NCI-H146 treated with DMSO at 0.1 percent for 48 hours (cell line): ENCODE data around the gene TOR1A.

Experiments used
- DNase-seq: peaks from one replicate; lab custom pipeline; 2025; ENCODE audit not compliant: unreplicated experiment; lab: John Stamatoyannopoulos, UW

The TOR1A gene, protein sequence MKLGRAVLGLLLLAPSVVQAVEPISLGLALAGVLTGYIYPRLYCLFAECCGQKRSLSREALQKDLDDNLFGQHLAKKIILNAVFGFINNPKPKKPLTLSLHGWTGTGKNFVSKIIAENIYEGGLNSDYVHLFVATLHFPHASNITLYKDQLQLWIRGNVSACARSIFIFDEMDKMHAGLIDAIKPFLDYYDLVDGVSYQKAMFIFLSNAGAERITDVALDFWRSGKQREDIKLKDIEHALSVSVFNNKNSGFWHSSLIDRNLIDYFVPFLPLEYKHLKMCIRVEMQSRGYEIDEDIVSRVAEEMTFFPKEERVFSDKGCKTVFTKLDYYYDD

DNA sequence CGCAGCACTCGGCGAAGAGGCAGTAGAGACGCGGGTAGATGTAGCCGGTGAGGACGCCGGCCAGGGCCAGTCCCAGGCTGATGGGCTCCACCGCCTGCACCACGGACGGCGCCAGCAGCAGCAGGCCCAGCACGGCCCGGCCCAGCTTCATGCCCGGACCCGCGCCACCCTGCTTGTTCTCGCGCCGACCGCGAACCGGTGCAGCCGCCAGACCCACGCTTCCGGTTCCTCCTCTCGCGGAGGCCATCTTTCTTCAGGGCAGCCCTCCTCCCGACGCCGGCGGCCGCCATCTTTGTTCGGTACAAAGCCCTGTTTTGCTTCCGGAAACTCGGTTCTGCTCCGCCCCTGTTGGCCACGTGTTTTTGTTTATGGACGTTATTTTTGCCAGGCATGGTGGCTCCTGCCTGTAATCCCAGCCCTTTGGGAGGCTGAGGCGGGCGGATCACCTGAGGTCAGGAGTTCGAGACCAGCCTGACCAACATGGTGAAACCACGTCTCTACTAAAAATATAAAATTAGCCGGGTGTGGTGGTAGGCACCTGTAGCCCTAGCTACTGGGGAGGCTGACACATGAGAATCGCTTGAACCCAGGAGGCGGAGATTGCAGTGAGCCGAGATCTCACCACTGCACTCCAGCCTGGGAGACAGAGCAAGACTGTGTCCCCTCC lies at the start of gene TOR1A:
Gene TOR1A, minus strand, starts transcription at position 202 of the 667 bp plus-strand sequence. Its CDS starts 51 bp downstream, at position 151.
- DNase-seq, result peak; percentile 80

DNA sequence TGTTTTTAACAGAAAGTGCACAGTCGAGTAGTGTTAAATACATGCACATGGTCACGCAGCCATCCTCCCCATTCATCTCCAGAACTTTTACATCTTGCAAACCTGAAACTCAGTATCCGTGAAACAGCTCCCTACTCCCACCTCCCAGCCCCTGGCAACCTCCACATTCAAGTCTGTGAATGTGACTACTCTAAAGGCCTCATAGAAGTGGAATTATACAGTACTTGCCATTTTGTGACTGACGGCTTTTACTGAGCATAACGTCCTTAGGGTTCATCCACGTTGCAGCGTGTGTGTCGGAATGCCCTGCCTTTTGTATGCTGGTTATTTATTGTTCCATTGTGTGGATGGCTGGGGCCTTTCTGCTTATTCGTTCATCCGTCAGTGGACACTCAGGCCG lies 47.1 kb upstream of the TOR1A start:
- DNase-seq, result no peak

DNA sequence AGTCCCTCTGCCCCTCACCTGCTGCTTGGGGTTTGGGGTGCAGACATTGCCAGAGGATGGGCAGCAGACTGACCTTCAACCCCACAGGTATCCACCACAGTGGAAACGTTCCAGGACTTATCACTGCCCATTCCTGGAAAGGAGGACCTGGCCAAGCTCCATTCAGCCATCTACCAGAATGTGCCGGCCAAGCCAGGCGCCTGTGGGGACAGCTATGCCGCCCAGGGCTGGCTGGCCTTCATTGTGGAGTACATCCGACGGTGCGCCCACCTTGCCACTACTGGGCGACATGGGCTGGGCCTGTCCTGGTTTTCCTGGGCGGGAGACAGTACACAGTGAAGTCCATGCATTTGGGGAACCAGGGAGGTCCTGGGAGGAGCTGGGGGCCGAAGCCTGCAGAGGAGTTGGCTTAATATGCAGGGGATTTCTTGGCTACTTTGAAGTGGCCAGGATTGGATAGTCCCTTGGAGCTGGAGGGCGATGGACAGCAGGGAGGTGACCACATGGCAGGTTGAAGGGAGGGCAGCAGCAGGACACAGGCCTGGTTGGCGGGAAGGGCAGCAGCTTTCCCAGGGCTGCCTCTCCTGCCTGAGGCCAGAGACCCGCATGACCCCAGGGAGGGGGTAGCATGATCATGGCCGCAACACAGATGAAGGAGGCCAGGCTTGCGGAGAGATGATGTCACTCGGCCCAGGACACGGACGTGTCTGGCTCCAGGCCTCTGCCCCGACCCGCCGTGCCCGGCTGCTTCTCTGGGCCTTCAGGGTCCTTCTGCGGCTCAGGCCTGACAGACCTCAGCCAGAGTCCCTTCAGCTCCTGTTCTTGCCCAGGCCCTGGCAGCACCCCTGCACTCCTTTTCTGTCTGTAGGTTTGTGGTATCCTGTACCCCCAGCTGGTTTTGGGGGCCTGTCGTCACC lies 45.9 kb upstream of the TOR1A start:
- DNase-seq, result no peak

DNA sequence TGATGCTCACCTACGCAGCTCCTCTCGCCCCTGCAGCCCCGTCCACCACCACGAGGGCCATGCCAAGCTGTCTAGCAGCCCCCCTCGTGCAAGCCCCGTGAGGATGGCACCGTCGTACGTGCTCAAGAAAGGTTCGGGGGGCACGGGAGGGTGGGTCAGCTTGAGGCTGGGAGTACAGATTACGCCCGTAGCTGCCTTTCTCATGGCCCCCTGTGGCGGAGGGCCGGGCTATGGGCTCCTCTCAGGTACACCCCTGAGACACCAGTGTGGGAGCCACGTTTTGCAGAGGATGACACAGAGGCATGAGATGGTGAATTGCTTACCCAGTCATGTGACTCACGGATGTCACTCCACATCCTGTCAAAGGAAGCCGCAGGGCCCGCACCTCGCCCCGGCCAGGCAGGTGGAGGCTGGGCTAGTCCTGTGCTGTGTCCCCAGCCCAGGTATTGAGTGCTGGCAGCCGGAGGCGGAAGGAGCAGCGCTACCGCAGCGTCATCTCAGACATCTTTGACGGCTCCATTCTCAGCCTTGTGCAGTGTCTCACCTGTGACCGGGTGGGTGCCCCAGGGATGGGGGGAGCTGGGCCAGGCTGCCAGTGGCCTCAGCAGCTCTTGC lies 45.0 kb upstream of the TOR1A start:
- DNase-seq, result no peak

DNA sequence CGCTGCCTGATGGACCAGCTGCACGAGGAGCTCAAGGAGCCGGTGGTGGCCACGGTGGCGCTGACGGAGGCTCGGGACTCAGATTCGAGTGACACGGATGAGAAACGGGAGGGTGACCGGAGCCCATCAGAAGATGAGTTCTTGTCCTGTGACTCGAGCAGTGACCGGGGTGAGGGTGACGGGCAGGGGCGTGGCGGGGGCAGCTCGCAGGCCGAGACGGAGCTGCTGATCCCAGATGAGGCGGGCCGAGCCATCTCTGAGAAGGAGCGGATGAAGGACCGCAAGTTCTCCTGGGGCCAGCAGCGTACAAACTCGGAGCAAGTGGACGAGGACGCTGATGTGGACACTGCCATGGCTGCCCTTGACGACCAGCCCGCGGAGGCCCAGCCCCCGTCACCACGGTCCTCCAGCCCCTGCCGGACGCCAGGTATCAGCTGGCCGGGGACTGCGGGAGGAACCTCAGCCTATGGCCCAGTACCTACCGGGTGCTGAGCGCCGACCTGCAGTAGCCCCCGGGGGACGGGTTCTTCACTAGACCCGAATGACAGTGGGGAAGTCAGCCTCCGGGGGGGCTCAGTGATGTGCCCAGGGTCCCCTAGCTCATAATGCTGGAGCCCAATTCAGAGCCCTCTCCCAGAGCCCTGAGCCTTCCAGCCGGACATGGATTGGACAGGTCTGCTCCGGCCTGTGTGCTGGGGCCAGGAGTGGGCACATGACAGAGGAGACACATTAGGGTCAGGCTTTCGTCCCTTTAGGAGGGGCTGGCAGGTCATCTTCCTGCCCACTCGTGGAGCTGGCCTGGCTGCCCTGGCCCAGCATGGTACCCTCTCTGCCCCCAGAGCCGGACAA lies 44.3 kb upstream of the TOR1A start:
- DNase-seq, result no peak

DNA sequence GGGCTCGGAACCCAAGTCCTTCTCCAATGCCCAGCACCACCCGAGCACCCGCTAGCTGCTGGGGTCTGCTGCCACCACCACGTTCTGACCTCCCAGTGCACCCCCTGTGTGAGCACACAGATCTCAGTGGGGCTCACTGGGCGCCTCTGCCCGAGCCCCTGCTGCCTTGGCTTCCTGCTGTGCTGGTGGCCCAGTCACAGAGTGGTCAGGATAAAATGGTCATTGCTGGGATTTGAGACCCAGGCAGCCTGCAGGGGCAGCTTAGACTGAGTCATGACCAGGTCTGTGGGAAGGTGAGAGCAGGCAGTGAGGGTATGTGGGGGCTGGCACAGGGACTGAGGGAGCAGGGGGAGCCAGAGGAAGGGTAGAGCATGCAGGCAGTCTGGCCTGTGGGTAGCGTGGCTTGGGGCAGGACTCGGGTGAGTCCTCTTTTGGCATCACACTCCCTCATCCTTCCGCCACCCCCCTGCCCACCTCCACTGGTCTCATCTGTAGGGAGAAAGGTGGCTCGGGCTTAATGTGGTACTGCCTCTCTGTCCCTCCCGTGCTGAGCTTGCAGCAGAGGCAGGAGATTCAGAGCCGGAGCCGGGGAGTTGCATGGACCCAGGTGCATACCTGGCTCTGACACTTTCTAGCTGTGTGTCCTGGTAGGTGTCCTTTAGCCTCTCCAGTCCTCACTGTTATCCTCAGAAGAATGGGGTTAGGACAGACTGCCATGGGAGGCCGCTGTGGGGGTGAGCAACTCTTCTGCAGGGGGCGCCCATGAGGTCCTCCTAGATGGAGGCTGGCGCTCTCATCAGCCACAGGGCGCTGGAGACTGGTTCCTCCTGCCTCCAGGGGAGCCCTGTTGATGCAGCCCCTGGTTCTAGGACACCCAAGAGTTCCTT lies 43.4 kb upstream of the TOR1A start:
- no peak for DNase-seq

DNA sequence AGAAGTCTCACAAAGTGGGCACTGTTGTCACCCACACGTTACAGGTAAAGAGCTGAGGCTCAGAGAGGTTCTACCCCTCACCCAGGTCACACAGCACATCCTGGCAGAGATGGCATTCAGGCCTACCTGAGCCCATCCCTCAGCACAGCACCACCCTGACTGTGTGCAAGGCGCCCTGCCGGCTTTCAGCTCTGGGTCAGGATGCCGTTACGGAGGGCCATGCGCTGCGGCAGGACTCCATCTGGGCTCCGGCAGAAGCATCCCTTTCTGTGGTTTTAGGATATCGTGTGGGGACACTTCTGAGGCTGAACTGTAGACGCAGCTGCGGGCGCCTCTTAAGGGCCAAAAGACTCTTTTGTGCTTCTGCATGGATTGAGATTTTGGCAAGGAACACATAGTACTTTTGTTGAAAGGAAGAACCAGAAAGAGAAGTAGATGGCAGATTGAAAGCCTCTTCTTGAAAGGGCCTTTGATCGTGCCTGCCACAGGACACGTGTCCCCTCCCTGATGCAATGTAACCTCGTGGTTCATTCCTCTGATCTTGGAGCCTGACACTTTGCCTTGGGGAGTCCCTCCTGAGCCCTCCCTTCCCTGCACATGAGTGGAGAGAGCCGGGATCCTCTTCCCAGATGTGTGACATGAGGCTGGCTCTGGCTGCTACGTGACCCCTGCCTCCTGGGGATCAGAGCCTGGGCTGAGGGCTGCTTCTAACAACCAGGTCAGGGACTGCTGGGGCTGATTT lies 42.6 kb upstream of the TOR1A start:
- DNase-seq, result no peak

DNA sequence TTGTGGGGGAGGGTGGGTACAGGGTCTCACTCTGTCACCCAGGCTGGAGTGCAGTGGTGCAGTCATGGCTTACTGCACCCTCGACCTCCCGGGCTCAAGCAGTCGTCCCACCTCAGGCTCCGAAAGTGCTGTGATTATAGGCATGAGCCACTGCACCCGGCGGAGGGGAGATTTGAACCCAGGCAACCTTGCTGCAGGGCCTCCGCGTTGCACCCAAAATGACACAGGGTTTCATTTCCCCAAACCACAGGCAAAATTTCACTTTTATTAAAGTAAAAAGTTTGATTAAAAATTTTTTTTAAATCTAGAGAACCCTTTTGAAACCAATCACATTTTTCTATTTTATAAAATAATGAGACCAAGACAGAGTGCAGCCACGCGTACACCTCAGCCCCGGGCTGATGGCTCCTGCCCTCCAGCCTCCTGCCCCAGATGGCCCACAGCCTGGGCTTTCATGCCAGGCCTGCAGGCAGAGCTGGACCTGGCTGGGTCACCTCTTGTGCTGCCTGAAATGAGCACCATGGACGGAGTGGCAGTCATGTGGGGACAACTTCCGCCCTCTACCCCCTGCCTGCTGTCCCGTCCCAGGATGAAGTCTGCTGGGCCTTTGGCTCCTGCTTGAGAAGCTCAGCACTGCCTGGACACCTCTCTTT lies 41.9 kb upstream of the TOR1A start:
- no peak for DNase-seq

DNA sequence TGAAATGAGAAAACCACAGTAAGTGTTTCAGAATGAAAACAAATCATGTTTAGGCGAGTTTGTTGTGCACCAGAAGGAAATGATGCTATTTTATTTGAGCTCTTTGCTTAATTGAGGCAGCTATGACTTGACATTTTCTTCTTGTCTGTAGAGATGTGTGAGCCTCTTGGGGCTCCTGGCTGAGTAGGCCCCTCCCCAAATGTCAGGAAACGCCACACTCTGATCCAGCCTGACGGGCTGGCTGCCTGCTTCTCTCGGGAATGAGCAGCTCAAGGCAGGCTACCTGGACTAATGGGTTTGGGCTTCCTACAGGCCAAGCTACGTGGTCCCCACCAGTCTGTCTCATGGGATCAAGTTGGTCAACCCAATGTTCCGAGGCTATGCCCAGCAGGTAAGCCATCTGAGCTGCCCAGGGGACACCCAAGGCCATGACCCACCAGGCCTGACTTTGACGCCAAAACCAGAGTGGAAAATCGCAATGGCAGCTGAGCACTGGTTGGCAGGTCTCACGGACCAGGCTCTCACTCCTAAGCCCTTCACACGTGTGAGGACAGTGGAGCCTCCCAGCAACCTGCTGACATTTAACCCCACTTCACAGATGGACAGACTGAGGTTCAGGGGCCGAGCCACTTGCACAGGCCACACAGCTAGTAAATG lies 41.2 kb upstream of the TOR1A start:
- no peak for DNase-seq

DNA sequence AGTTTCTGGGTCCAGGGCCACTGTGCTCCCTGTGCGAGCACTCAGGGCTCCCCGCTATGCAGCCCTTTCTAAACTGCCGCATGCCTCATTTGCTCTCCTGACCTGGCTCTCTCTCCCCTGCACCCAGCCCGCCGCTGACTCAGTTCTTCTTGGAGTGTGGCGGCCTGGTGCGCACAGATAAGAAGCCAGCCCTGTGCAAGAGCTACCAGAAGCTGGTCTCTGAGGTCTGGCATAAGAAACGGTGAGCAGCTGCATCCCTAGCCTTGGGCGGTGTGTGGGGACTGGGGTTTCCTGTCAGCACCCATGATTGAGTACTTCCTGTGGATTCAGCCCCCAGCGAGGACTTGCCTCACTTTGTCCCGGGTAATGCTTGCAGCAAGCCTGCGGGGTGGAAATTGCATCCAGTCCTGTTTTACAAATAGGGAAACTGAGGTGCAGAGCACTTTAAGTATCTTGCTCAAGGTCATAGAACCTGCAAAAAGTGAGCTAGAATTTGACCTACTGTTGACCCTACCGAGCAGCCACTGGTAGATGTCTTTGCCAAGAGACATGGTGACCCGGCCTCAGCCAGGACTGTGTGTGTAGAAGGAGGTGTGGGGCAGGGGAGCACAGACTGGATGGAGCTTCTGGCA lies 39.2 kb upstream of the TOR1A start:
- no peak for DNase-seq

DNA sequence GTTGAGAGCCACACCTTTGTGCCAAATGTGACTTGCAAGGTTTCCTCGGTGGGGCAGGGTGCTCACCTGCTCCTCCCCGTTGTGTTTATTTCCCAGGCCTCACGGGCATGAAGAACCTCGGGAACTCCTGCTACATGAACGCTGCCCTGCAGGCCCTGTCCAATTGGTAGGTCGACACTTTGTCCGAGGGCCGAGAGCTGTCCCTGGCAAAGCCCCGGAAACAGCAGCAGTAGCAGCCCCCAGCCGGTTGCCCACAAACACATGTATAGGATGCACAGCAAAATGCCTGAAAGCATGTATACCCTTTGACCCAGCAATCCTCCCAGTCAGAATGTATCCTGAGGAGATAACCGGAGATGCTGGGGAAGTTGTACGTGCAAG lies 37.5 kb upstream of the TOR1A start:
- DNase-seq, result no peak

DNA sequence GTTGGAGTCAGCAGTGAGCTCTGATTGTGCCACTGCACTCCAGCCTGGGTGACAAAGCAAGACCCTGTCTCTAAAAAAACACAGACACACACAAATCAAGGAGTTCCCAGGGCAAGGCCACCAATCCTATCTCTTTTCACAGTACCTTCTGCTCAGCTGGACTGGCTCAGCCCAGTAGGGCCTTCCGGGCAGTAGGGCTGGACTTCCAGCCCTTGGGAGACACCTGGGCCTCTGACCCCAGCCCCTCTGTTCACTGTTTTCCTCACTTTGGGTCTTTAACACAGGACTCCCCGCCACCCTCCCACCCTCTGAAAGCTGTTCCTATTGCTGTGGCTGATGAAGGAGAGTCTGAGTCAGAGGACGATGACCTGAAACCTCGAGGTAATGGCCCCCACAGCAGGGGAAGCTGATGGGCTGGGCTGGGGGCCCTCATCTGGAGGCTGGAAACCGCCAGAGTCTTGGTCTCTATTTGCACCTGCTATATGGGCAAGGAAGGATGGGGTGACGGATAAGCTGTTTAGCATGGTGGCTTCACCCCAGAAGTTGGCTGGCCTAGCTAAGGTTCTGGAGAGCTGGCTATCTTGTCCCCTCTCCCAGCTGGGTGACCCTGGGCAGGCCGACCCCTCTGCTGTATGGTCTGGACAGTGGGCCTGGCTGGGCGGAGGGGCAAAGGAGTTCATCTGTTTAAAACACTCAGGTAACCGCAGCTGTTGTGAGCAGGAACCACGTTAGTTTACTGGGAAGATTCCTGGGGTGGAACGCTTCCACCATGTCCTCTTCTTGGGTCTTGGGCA lies 36.9 kb upstream of the TOR1A start:
- DNase-seq, result no peak

DNA sequence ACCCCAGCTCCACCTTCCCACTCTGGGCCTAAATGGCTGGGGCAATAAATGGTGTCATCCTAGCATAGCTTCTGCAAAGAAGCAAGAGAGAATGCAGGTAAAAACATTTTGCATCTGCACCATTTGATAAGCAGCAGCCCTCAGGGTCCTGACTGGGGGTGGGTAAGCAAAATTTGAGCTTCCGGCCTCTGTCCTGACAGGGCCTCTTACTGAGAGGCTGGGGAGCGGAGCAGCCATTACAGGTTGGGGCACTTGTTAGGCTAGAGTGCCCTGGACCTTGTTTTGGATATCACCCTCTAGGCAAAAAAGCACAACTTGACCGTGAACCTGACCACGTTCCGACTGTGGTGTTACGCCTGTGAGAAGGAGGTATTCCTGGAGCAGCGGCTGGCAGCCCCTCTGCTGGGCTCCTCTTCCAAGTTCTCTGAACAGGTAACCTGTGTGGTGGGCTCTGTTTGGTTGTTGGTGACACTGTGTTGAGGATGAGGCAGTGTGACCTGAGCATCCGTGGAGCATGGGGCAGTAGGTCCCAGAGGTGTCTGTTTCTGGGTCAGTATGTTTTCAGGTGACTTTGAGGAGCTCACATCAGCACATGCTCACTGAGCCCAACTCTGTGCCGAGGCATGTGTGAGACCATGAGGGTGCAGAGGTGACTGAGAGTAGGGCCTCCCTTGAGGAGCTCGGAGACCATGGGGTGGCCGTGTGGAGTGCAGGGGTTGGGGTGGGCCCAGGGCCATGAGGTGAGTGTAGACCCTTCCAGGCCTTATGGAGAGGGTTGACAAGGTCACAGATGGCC lies 34.4 kb upstream of the TOR1A start:
- DNase-seq, result no peak

DNA sequence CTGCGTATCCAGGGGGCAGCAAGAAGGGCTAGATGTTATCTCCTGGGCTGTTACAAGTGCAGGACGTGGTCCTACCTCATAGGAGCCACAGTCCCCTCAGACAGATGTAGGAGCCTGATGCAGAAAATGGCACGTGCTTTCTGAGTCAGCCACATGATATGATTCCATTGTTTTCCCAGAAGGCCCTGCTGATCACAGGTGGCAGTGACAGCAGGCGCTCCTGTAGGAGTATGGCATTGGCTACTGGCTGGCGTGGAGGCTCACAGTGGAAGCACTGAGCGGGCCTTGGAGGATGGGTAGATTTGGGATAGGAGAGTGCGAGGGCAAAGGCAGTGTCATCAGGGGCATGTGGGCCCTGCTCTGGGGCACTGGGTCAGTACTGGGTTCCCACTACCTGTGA lies 33.3 kb upstream of the TOR1A start:
- no peak for DNase-seq

DNA sequence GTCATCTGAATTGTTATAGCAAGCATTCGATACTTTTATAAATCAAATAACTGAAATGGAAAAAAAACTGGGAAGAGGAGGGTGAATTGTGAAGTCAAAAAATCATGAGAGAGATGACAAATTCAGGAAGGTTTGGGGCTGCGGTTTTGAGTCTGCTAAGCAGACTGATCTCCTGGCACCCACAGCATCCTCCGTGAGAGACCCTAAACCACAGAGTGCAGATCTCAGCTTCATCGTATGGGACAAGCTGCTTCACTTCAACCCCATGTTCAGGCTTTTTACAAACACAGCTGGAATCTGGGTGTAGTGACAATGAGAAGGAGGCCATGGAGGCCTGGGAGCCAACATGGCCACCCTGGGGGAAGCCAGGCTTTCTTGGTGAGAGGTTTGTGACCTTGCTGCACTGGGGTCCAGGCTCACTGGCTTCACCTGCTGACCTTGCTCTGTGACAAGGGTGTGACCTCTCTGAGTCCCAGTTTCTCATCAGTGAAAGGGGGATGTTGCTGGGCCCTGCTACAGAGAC lies 30.7 kb upstream of the TOR1A start:
- no peak for DNase-seq
